Activated CD4-positive, alpha-beta T cell treated with anti-CD3 and anti-CD28 coated beads, Interleukin-2, amount 10 ng/mL, durations not matched to agents 24 days and 14 days (primary cell): ENCODE results near the gene NRF1. TPM values are rescaled to one million over a fixed set of nuclear protein-coding genes. Genes with fewer than 3 reads are reported as not detected.

ENCODE experiments used
- DNase-seq: peaks from one replicate; pipeline ENCODE4 v3.0.0; 2022
- H3K27ac Mint-ChIP-seq: one replicate; pipeline ENCODE4 v1.8.0; 2022; ENCODE audit warnings: mild to moderate bottlenecking, mixed read lengths
- H3K27me3 Mint-ChIP-seq: one replicate; pipeline ENCODE4 v1.8.0; 2022; ENCODE audit warnings: mixed read lengths
- H3K36me3 Mint-ChIP-seq: one replicate; pipeline ENCODE4 v1.8.0; 2022; ENCODE audit warnings: low read depth, mild to moderate bottlenecking, mixed read lengths
- H3K4me1 Mint-ChIP-seq: one replicate; pipeline ENCODE4 v1.8.0; 2021; ENCODE audit warnings: mixed read lengths
- H3K4me3 Mint-ChIP-seq: one replicate; pipeline ENCODE4 v1.8.0; 2022; ENCODE audit warnings: mild to moderate bottlenecking, moderate library complexity, mixed read lengths
- H3K9me3 Mint-ChIP-seq: one replicate; pipeline ENCODE4 v1.8.0; 2021; ENCODE audit warnings: mixed read lengths
- intact Hi-C: fragments of 100-400 bp; cut with micrococcal nuclease; formaldehyde crosslinking; loops from one replicate; pipeline ENCODE4 v1.15.1; 2023
- total RNA-seq: library from RNA; stranded (reverse); gene quantifications from 2 replicates; pipeline ENCODE4 v1.2.3, GENCODE V29; 2022

NRF1 gene
- total RNA-seq, 1 donor from 2014 or later = 22.3 TPM

DNA sequence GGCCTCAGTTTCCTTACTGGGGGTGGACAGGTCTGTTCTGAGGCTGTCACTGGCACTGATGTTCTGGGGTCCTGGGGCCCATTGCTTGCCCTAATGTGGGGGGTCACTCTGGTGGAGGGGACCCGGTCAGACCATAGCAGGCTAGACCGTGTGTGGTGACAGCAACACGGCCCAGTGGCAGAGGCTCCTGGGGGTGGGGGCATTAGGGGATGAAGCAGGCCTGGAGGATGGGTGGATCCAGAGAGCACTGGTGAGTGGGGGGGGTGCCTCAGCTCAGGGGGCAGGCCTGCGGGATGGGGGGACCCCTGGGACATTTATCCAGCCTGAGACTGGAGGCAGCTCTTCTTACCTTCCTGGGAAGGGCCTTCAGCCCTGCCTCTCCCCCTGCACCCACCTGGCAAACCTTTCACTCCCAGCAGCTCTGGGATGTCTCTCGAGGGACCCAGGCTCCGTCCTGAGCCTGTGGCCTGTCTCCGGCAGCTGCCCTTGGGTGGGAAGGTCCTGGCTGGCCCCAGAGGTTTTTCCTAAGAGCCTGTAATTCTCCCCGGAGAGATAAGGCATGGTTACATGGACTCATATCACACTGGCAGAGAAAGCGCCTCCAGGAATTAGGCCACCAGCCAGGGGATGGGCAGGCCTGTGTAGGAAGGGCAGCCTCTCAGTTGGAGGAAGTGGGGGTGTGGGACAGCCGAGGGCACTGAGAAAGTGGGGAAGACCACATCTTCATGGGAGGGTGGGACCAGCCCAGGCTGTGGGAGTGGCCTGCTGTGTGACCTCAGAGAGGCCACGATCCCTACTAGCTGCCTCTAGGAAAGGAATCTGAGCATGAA is 193.6 kb downstream of the NRF1 start:
- DNase-seq = no peak
- H3K9me3 Mint-ChIP-seq = no peaks in the 10 kb centered on the region
- H3K4me3 Mint-ChIP-seq = no peak overlapping the region
- no peaks in the 10 kb centered on the region for H3K36me3 Mint-ChIP-seq
- intact Hi-C loops = no loop called here
- H3K27ac Mint-ChIP-seq = no peak overlapping the region
- no peaks in the 10 kb centered on the region for H3K4me1 Mint-ChIP-seq
- H3K27me3 Mint-ChIP-seq = peaks cover 4% of the 10 kb centered on the region

Other genes starting within 250 kb of the NRF1 start
- 86.6 and 89.6 TPM in 2 replicates for gene STRIP2, start 177.3 kb upstream of the NRF1 start, total RNA-seq
- gene SMKR1, start 109.2 kb upstream of the NRF1 start, total RNA-seq = 5.9 and 6.1 TPM in 2 replicates